ENCODE results near the gene DBF4. TPM values are rescaled to one million over a fixed set of nuclear protein-coding genes. Genes with fewer than 3 reads are reported as not detected.

DBF4 gene
- total RNA-seq, 3 donors from 2014 or later (not counting 1 experiment from before 2014, with no cell fraction given), result 51.7 to 61.2 (median 54.0) TPM

DNA sequence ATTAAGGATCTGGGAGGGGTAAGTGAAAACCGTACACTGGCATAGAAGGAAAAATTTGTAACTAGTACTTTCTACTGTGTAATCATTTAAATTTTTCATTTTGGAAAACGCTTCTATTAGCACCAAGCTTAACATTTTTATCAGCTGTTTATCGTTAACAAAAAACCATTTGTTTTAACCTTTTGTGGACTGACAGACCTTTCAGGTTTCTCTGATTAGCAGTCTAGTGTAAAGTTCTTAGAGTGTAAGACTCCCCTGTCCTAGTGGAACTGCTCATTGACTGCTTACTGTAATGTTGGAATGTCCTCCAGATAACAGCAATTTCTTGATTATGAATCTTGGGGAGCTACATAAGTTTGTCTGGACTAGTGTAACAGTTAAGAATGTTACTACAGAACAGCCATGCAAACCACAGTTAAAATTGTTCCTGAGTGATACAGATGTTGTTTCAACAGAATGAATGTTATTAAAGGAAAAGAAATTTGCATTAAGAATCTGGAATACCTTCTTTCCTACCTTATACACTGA is 2.0 kb downstream of the DBF4 start:
- 100% methylated on average over 1 of the region's 3 CpGs for WGBS (ENCODE audit: insufficient coverage)
- no peak overlapping the region for H3K27ac Mint-ChIP-seq
- no peaks in the 10 kb centered on the region for H3K36me3 Mint-ChIP-seq

GRCh38 chr7:87882151-87882937 is 6.1 kb downstream of the DBF4 start:
- Histone ChIP-seq H3K4me1 (ENCODE audit: control insufficient read depth, insufficient read depth, low read length) (no peaks in the 10 kb centered on the region), H3K9me3 (ENCODE audit: control insufficient read depth, insufficient read depth, low read length) (no peaks in the 10 kb centered on the region), H3K27ac (ENCODE audit: low read length) (no peak overlapping the region), H3K27me3 (ENCODE audit: control insufficient read depth, insufficient read depth, low read length) (no peaks in the 10 kb centered on the region), H3K4me3 (ENCODE audit: low read length) (no peak overlapping the region), H3K36me3 (ENCODE audit: control insufficient read depth, insufficient read depth, low read length) (peaks cover 22% of the 10 kb centered on the region)
- H3K9me3 Mint-ChIP-seq, result no peaks in the 10 kb centered on the region
- no peak overlapping the region for H3K27ac Mint-ChIP-seq
- DNase-seq, result no peak
- no peak for TF ChIP-seq CTCF (IDR thresholded peaks at IDR 0.05)
- H3K36me3 Mint-ChIP-seq, result peaks cover 4% of the 10 kb centered on the region
- H3K4me3 Mint-ChIP-seq, result no peak overlapping the region
- H3K4me1 Mint-ChIP-seq, result peaks cover 0 to 15% of the 10 kb centered on the region in 2 donors
- no peaks in the 10 kb centered on the region for H3K27me3 Mint-ChIP-seq (ENCODE audit: low read depth in 2 of 2)
- ATAC-seq, result no peak
- intact Hi-C loops (cut with micrococcal nuclease), result no loop called here
- 100% methylated on average over 3 of the region's 4 CpGs for WGBS (ENCODE audit: insufficient coverage)

More for the DNA sequence above, 2.0 kb downstream of the DBF4 start:
- intact Hi-C loops (cut with micrococcal nuclease), result loop anchor here (5.0 kb wide), 3 partner anchors 251 to 726 kb away; partner anchors contain the start of genes DMTF1 and RUNDC3B
- DNase-seq (no peak), ATAC-seq (no peak)
- no peak for TF ChIP-seq CTCF (IDR thresholded peaks at IDR 0.05)
- Histone ChIP-seq H3K4me1 (ENCODE audit: control insufficient read depth, insufficient read depth, low read length) (no peaks in the 10 kb centered on the region), H3K36me3 (ENCODE audit: control insufficient read depth, insufficient read depth, low read length) (peaks cover 6% of the 10 kb centered on the region), H3K27me3 (ENCODE audit: control insufficient read depth, insufficient read depth, low read length) (no peaks in the 10 kb centered on the region), H3K9me3 (ENCODE audit: control insufficient read depth, insufficient read depth, low read length) (no peaks in the 10 kb centered on the region), H3K27ac (ENCODE audit: low read length) (no peak overlapping the region), H3K4me3 (ENCODE audit: low read length) (no peak overlapping the region)
- peaks cover 20 to 43% of the 10 kb centered on the region in 2 donors for H3K4me1 Mint-ChIP-seq
- H3K4me3 Mint-ChIP-seq, result no peak overlapping the region
- no peaks in the 10 kb centered on the region for H3K9me3 Mint-ChIP-seq
- H3K27me3 Mint-ChIP-seq (ENCODE audit: low read depth in 2 of 2), result no peaks in the 10 kb centered on the region

- WGBS (ENCODE audit: insufficient coverage), result 100% methylated on average over 2 of the region's 2 CpGs
These were observed 8.7 kb downstream of the DBF4 start for GRCh38 chr7:87885018-87885417.

More at GRCh38 chr7:87885018-87885417, 8.7 kb downstream of the DBF4 start:
- no peaks in the 10 kb centered on the region for H3K9me3 ChIP-seq (ENCODE audit: control insufficient read depth, insufficient read depth, low read length)
- Mint-ChIP-seq H3K27me3 (ENCODE audit: low read depth in 2 of 2) (no peaks in the 10 kb centered on the region), H3K4me1 (peaks cover 0 to 11% of the 10 kb centered on the region in 2 donors), H3K27ac (peak overlapping the region; percentile 22 to 24), H3K36me3 (peaks cover 13% of the 10 kb centered on the region), H3K4me3 (no peak overlapping the region), H3K9me3 (no peaks in the 10 kb centered on the region)
- H3K27ac ChIP-seq (ENCODE audit: low read length), result no peak overlapping the region
- H3K4me1 ChIP-seq (ENCODE audit: control insufficient read depth, insufficient read depth, low read length), result no peaks in the 10 kb centered on the region
- no peaks in the 10 kb centered on the region for H3K27me3 ChIP-seq (ENCODE audit: control insufficient read depth, insufficient read depth, low read length)
- no peak for TF ChIP-seq CTCF (IDR thresholded peaks at IDR 0.05)
- intact Hi-C loops (cut with micrococcal nuclease), result no loop called here
- DNase-seq (no peak), ATAC-seq (no peak)
- peaks cover 38% of the 10 kb centered on the region for H3K36me3 ChIP-seq (ENCODE audit: control insufficient read depth, insufficient read depth, low read length)
- H3K4me3 ChIP-seq (ENCODE audit: low read length), result no peak overlapping the region

All from natural killer cell (primary cell).